A549 (cell line): Measurements from ENCODE around the gene CA12. TPM values are rescaled to one million over a fixed set of nuclear protein-coding genes. Genes with fewer than 3 reads are reported as not detected.

ENCODE experiments used
- ATAC-seq, 2 experiments: fragments of 200-7000 bp in 1 of 2; fragments of >200 bp in 1 of 2; cut with Nextera tagmentation in 1 of 2; cut with Tn5 transposase in 1 of 2; 3 replicates each; pipeline versions ENCODE4 v1.8.0 to v1.9.1; 2018 to 2020; ENCODE audit warnings: mild to moderate bottlenecking in 1 of 2, moderate library complexity in 1 of 2
- CTCF ChIA-PET: fragments of 300-600 bp; sonication (Branson Sonifier 250); formaldehyde crosslinking; extraction: SDS; loops from one replicate; lab custom pipeline; 2021; ENCODE audit warnings: antibody characterized with exemption, inconsistent platforms; lab: Yijun Ruan, JAX
- POLR2A ChIA-PET: fragments of 350-600 bp; formaldehyde crosslinking; extraction: SDS; loops from one replicate; lab custom pipeline; 2021; ENCODE audit warnings: antibody characterized with exemption, inconsistent platforms; lab: Yijun Ruan, JAX
- DNase-seq, 2 experiments: peaks; one replicate each; pipeline versions ENCODE4 v3.0.0 to v3.0.0-alpha.2; 2011 to 2016; ENCODE audit warnings: low read depth in 1 of 2, low spot score in 1 of 2
- FAIRE-seq: peaks from 2 replicates; lab custom pipeline; 2011; peaks lifted over from hg19 to GRCh38; lab: Jason Lieb, UNC
- H3K27ac ChIP-seq, 2 experiments: fragments of >200 bp; sonication (Bioruptor Twin); formaldehyde crosslinking; 3 replicates each; pipeline ENCODE4 v1.5.1; 2016 to 2017
- H3K4me1 ChIP-seq: fragments of >200 bp; sonication (Bioruptor Twin); formaldehyde crosslinking; 3 replicates; pipeline ENCODE4 v1.6.1; 2016
- H3K4me2 ChIP-seq: fragments of >200 bp; sonication (Bioruptor Twin); formaldehyde crosslinking; 3 replicates; pipeline ENCODE4 v1.6.1; 2016
- H3K4me3 ChIP-seq: fragments of >200 bp; sonication (Bioruptor Twin); formaldehyde crosslinking; 3 replicates; pipeline ENCODE4 v1.5.1; 2016
- H3K9me3 ChIP-seq: fragments of >200 bp; sonication (Bioruptor Twin); formaldehyde crosslinking; 3 replicates; pipeline ENCODE4 v1.6.1; 2016
- CBX2 ChIP-seq: fragments of 200-600 bp; sonication (generic); IDR thresholded peaks from 2 replicates; pipeline ENCODE4 v1.6.1; 2016; ENCODE audit warnings: low read depth, mild to moderate bottlenecking, borderline replicate concordance
- CBX8 ChIP-seq: fragments of 200-600 bp; sonication (generic); IDR thresholded peaks from 2 replicates; pipeline ENCODE4 v1.6.1; 2016
- CEBPB ChIP-seq, 2 experiments: fragments of >200 bp in 1 of 2; sonication (Bioruptor Twin) in 1 of 2; formaldehyde crosslinking in 1 of 2; IDR thresholded peaks; 2 replicates each; pipeline ENCODE4 v1.6.1; 2012 to 2016
- CHD2 ChIP-seq: fragments of 150-350 bp; IDR thresholded peaks from 2 replicates; pipeline ENCODE4 v1.6.1; 2014; ENCODE audit warnings: low read length; ENCODE audit not compliant: partially characterized antibody
- CHD4 ChIP-seq: fragments of 200-600 bp; sonication (generic); IDR thresholded peaks from 2 replicates; pipeline ENCODE4 v1.6.1; 2016; ENCODE audit warnings: antibody characterized with exemption, mild to moderate bottlenecking, borderline replicate concordance
- E2F6 ChIP-seq: IDR thresholded peaks from 2 replicates; pipeline ENCODE4 v1.6.1; 2012; ENCODE audit warnings: low read depth, borderline replicate concordance
- EHMT2 ChIP-seq: fragments of 200-600 bp; sonication (generic); IDR thresholded peaks from 2 replicates; pipeline ENCODE4 v1.6.1; 2016; ENCODE audit warnings: antibody characterized with exemption, low read depth, mild to moderate bottlenecking, moderate library complexity
- EP300 ChIP-seq, 2 experiments: fragments of >200 bp; sonication (Bioruptor Twin); formaldehyde crosslinking; IDR thresholded peaks; 2 replicates in 1 of 2; 3 replicates in 1 of 2; pipeline ENCODE4 v1.6.1; 2016 to 2017
- FOXS1 ChIP-seq: fragments of 250-450 bp; sonication (Bioruptor Pico); IDR thresholded peaks from 2 replicates; pipeline ENCODE4 v1.5.0; 2020; ENCODE audit warnings: mild to moderate bottlenecking, moderate library complexity
- GATA3 ChIP-seq: IDR thresholded peaks from 2 replicates; pipeline ENCODE4 v1.6.1; 2012; ENCODE audit warnings: borderline replicate concordance
- HDAC2 ChIP-seq: fragments of 200-600 bp; sonication (generic); IDR thresholded peaks from 2 replicates; pipeline ENCODE4 v1.6.1; 2016
- HEYL ChIP-seq: fragments of 250-450 bp; sonication (Bioruptor Pico); IDR thresholded peaks from 2 replicates; pipeline ENCODE4 v1.8.0; 2021; ENCODE audit warnings: mild to moderate bottlenecking, moderate library complexity
- HOXB5 ChIP-seq: fragments of 250-450 bp; sonication (Bioruptor Pico); IDR thresholded peaks from 2 replicates; pipeline ENCODE4 v1.5.0; 2020; ENCODE audit warnings: mild to moderate bottlenecking, moderate library complexity
- JUN ChIP-seq, 2 experiments: fragments of >200 bp; sonication (Bioruptor Twin); formaldehyde crosslinking; IDR thresholded peaks; 2 replicates in 1 of 2; 3 replicates in 1 of 2; pipeline ENCODE4 v1.6.1; 2016 to 2017
- JUNB ChIP-seq: fragments of >200 bp; sonication (Bioruptor Twin); formaldehyde crosslinking; IDR thresholded peaks from 2 replicates; pipeline ENCODE4 v1.6.1; 2016
- KDM5A ChIP-seq: fragments of 200-600 bp; sonication (generic); IDR thresholded peaks from 2 replicates; pipeline ENCODE4 v1.6.1; 2016; ENCODE audit warnings: antibody characterized with exemption, mild to moderate bottlenecking
- MAFK ChIP-seq: fragments of 450-650 bp; IDR thresholded peaks from 2 replicates; pipeline ENCODE4 v1.6.1; 2014; ENCODE audit not compliant: partially characterized antibody
- MAX ChIP-seq: IDR thresholded peaks from 2 replicates; pipeline ENCODE4 v1.6.1; 2012
- MAZ ChIP-seq: fragments of 150-350 bp; IDR thresholded peaks from 2 replicates; pipeline ENCODE4 v1.6.1; 2014; ENCODE audit warnings: antibody characterized with exemption, low read depth, low read length, borderline replicate concordance
- MYC ChIP-seq: IDR thresholded peaks from 2 replicates; pipeline ENCODE4 v1.6.1; 2012; ENCODE audit warnings: mild to moderate bottlenecking, inconsistent platforms, low read length, improper control_type of control experiment, borderline replicate concordance
- PBX3 ChIP-seq: IDR thresholded peaks from 2 replicates; pipeline ENCODE4 v1.6.1; 2012
- PHF8 ChIP-seq: fragments of 200-600 bp; sonication (generic); IDR thresholded peaks from 2 replicates; pipeline ENCODE4 v1.6.1; 2016; ENCODE audit warnings: low read depth, mild to moderate bottlenecking, antibody characterized with exemption, moderate library complexity, borderline replicate concordance
- RARB ChIP-seq: fragments of 250-450 bp; sonication (Bioruptor Pico); IDR thresholded peaks from 2 replicates; pipeline ENCODE4 v1.8.0; 2021; ENCODE audit warnings: mild to moderate bottlenecking, moderate library complexity
- RCOR1 ChIP-seq: fragments of 150-350 bp; IDR thresholded peaks from 2 replicates; pipeline ENCODE4 v1.6.1; 2014; ENCODE audit warnings: antibody characterized with exemption, low read length, low read depth
- RFX5 ChIP-seq: fragments of 450-650 bp; IDR thresholded peaks from 2 replicates; pipeline ENCODE4 v1.7.1; 2014; ENCODE audit warnings: antibody characterized with exemption, mild to moderate bottlenecking, moderate library complexity
- SMC3 ChIP-seq: fragments of >200 bp; sonication (Bioruptor Twin); formaldehyde crosslinking; IDR thresholded peaks from 3 replicates; pipeline ENCODE4 v1.6.1; 2018; ENCODE audit warnings: inconsistent platforms
- TP53 ChIP-seq: fragments of 250-450 bp; sonication (Bioruptor Pico); IDR thresholded peaks from 2 replicates; pipeline ENCODE4 v1.5.0; 2021; ENCODE audit warnings: mild to moderate bottlenecking, moderate library complexity
- USF2 ChIP-seq: fragments of 450-650 bp; IDR thresholded peaks from 2 replicates; pipeline ENCODE4 v1.6.1; 2014; ENCODE audit warnings: antibody characterized with exemption
- ZFP36 ChIP-seq: fragments of 450-650 bp; IDR thresholded peaks from 2 replicates; pipeline ENCODE4 v1.6.1; 2014; ENCODE audit warnings: borderline replicate concordance; ENCODE audit not compliant: partially characterized antibody
- ZNF302 ChIP-seq: fragments of 250-450 bp; sonication (Bioruptor Pico); IDR thresholded peaks from 2 replicates; pipeline ENCODE4 v1.9.0; 2021; ENCODE audit warnings: inconsistent platforms, mild to moderate bottlenecking, moderate library complexity
- WGBS: methylation state at CpG from one replicate; pipeline ENCODE4 v1.1.6; 2017; ENCODE audit errors: missing lambda C conversion rate; 5-methylcytosine and 5-hydroxymethylcytosine counted together
- polyA plus RNA-seq, 4 experiments: library from polyadenylated mRNA; depleted of rRNA in 3 of 4; stranded (reverse); fragments of >200 nt; fragmentation: RNase III in 1 of 4; extraction: RNeasy Plus Mini Kit Qiagen cat#74134 plus additional on column Dnase treatment in 1 of 4; gene quantifications; 2 replicates in 3 of 4; 3 replicates in 1 of 4; pipeline ENCODE4 v1.2.3, GENCODE V29; 2011 to 2017

CA12 gene
- polyA plus RNA-seq, 2 of the 4 experiments (the other 2 are of a cell fraction) = 129 to 323 TPM

GRCh38 chr15:63387748-63388493, 6.3 kb upstream of the CA12 start (continued):
- TF ChIP-seq USF2 = no peak
- no peak for TF ChIP-seq FOXS1 (CRISPR knock-in tag)
- no peak for TF ChIP-seq ZNF302 (CRISPR knock-in tag)
- no peak for TF ChIP-seq E2F6
- no peak for TF ChIP-seq KDM5A
- TF ChIP-seq CBX2 = no peak
- no peak for TF ChIP-seq EHMT2
- TF ChIP-seq RCOR1 = no peak

GRCh38 chr15:63385911-63386531, 4.4 kb upstream of the CA12 start:
- H3K4me2 ChIP-seq = no peak overlapping the region
- POLR2A ChIA-PET = no interaction called here
- H3K27ac ChIP-seq = no peak overlapping the region
- peaks cover 19% of the 10 kb centered on the region for H3K4me1 ChIP-seq
- FAIRE-seq = no peak
- CTCF ChIA-PET = interaction anchor here (0.9 to 1.5 kb wide), 3 partner anchors 14 to 35 kb away, joined by 3 to 4 read pairs (median 3); no protein-coding TSS in a partner anchor
- TF ChIP-seq CBX8 (no peak), CHD4 (no peak), ZFP36 (no peak), KDM5A (no peak), MYC (no peak), EHMT2 (no peak), MAFK (no peak), EP300 (IDR thresholded peaks at IDR 0.05) (no peak), USF2 (no peak), JUNB (no peak), MAX (no peak), JUN (IDR thresholded peaks at IDR 0.05) (no peak), HDAC2 (no peak), PBX3 (no peak), SMC3 (no peak)
- no peak for DNase-seq
- ATAC-seq = no peak
- WGBS = 65% methylated on average over 1 of the region's 1 CpG
- H3K9me3 ChIP-seq = 0 out of 3 replicates have a peak, but pooled peaks cover 7% of the 10 kb centered on the region
- H3K4me3 ChIP-seq = no peak overlapping the region

- H3K4me2 ChIP-seq = no peak overlapping the region
- H3K4me1 ChIP-seq = peaks cover 22% of the 10 kb centered on the region
- ChIA-PET POLR2A (no interaction called here), CTCF (no interaction called here)
- H3K4me3 ChIP-seq = no peak overlapping the region
- DNase-seq (no peak), ATAC-seq (no peak)
- 72% methylated on average over 2 of the region's 2 CpGs for WGBS
- no peak overlapping the region for H3K27ac ChIP-seq
- H3K9me3 ChIP-seq = 0 out of 3 replicates have a peak, but pooled peaks cover 7% of the 10 kb centered on the region
- TF ChIP-seq CEBPB (IDR thresholded peaks at IDR 0.05) (no peak), CHD2 (no peak), USF2 (no peak), EHMT2 (no peak), MAX (no peak), MAZ (no peak), RFX5 (no peak), SMC3 (no peak), CBX8 (no peak), GATA3 (no peak), HOXB5 (no peak), PHF8 (no peak), ZFP36 (no peak), HEYL (CRISPR knock-in tag) (no peak), RARB (CRISPR knock-in tag) (no peak), TP53 (CRISPR knock-in tag) (no peak)
- TF ChIP-seq, all 56 proteins: peak for 0
- no peak for FAIRE-seq
Observed at GRCh38 chr15:63384906-63385305, 3.3 kb upstream of the CA12 start.
